ENCODE measurements around the gene FAAP20. TPM values are rescaled to one million over a fixed set of nuclear protein-coding genes. Genes with fewer than 3 reads are reported as not detected.
A peak's percentile ranks its signal among the peaks of the same experiment; 100 is the strongest.
"Not testable (repeated sequence)": the region's sequence is repeated elsewhere in the genome, so short reads cannot be mapped to it uniquely, and the experiment has no call there.

FAAP20 gene
- total RNA-seq, 2 experiments from 2014 or later = 61.3 to 66.2 TPM

GRCh38 chr1:2147869-2148268 lies 46.7 kb downstream of the FAAP20 start:
- DNase-seq; H3K4me3 Mint-ChIP-seq; H3K36me3 Mint-ChIP-seq (ENCODE audit: low read depth); CTCF ChIA-PET; POLR2A ChIA-PET; H3K9me3 Mint-ChIP-seq; H3K27ac Mint-ChIP-seq; H3K27me3 Mint-ChIP-seq: not testable (repeated sequence)
- H3K4me1 Mint-ChIP-seq = peaks cover 13% of the 10 kb centered on the region

- ChIA-PET CTCF (no interaction called here), POLR2A (no interaction called here)
- peaks cover 8% of the 10 kb centered on the region for H3K4me1 Mint-ChIP-seq
- DNase-seq = no peak
- H3K9me3 Mint-ChIP-seq = no peaks in the 10 kb centered on the region
- H3K27me3 Mint-ChIP-seq = no peaks in the 10 kb centered on the region
- no peaks in the 10 kb centered on the region for H3K36me3 Mint-ChIP-seq (ENCODE audit: low read depth)
- H3K4me3 Mint-ChIP-seq = no peak overlapping the region
- H3K27ac Mint-ChIP-seq = no peak overlapping the region
These were observed 47.6 kb downstream of the FAAP20 start for GRCh38 chr1:2146836-2147517.

GRCh38 chr1:2145946-2146835 lies 48.4 kb downstream of the FAAP20 start:
- DNase-seq = peak; percentile 60
- no peaks in the 10 kb centered on the region for H3K36me3 Mint-ChIP-seq (ENCODE audit: low read depth)
- H3K9me3 Mint-ChIP-seq = no peaks in the 10 kb centered on the region
- no peak overlapping the region for H3K4me3 Mint-ChIP-seq
- H3K27ac Mint-ChIP-seq = no peak overlapping the region
- ChIA-PET POLR2A (no interaction called here), CTCF (interaction anchor here (0.6 to 1.0 kb wide), 3 partner anchors 9 to 88 kb away, joined by 3 to 4 read pairs (median 3); partner anchors contain the start of gene FAAP20)
- H3K27me3 Mint-ChIP-seq = no peaks in the 10 kb centered on the region
- peaks cover 5% of the 10 kb centered on the region for H3K4me1 Mint-ChIP-seq

GRCh38 chr1:2144501-2145090 lies 50.0 kb downstream of the FAAP20 start:
- ChIA-PET CTCF (no interaction called here), POLR2A (no interaction called here)
- no peaks in the 10 kb centered on the region for H3K27me3 Mint-ChIP-seq
- DNase-seq = no peak
- H3K9me3 Mint-ChIP-seq = no peaks in the 10 kb centered on the region
- H3K4me3 Mint-ChIP-seq = no peak overlapping the region
- peaks cover 8% of the 10 kb centered on the region for H3K4me1 Mint-ChIP-seq
- no peaks in the 10 kb centered on the region for H3K36me3 Mint-ChIP-seq (ENCODE audit: low read depth)
- no peak overlapping the region for H3K27ac Mint-ChIP-seq

GRCh38 chr1:2143814-2144500 lies 50.6 kb downstream of the FAAP20 start:
- Mint-ChIP-seq H3K27ac (no peak overlapping the region), H3K9me3 (no peaks in the 10 kb centered on the region), H3K36me3 (ENCODE audit: low read depth) (no peaks in the 10 kb centered on the region), H3K4me3 (no peak overlapping the region), H3K27me3 (no peaks in the 10 kb centered on the region), H3K4me1 (peaks cover 9% of the 10 kb centered on the region)
- no peak for DNase-seq
- CTCF ChIA-PET = interaction anchor here (0.6 kb wide), 1 partner anchor 766 kb away, joined by 4 read pairs; no protein-coding TSS in a partner anchor
- POLR2A ChIA-PET = no interaction called here

- CTCF ChIA-PET = interaction anchor here (0.9 to 2.7 kb wide), 4 partner anchors 9 to 240 kb away, joined by 3 to 10 read pairs (median 4); no protein-coding TSS in a partner anchor
- peaks cover 9% of the 10 kb centered on the region for H3K4me1 Mint-ChIP-seq
- POLR2A ChIA-PET = no interaction called here
- no peaks in the 10 kb centered on the region for H3K36me3 Mint-ChIP-seq (ENCODE audit: low read depth)
- no peaks in the 10 kb centered on the region for H3K27me3 Mint-ChIP-seq
- H3K4me3 Mint-ChIP-seq = no peak overlapping the region
- DNase-seq = no peak
- no peak overlapping the region for H3K27ac Mint-ChIP-seq
- no peaks in the 10 kb centered on the region for H3K9me3 Mint-ChIP-seq
These were observed 53.5 kb downstream of the FAAP20 start for GRCh38 chr1:2141025-2141424.

Other genes starting within 250 kb of the FAAP20 start
- gene CFAP74, start 191.0 kb downstream of the FAAP20 start, total RNA-seq = not detected
- gene GABRD, start 175.4 kb downstream of the FAAP20 start, total RNA-seq = not detected
- gene PRKCZ, start 144.4 kb downstream of the FAAP20 start, total RNA-seq = 1 to 10 TPM; 5.1 to 5.6 TPM
- gene SKI, start 33.5 kb upstream of the FAAP20 start, total RNA-seq = 10 to 100 TPM; 60.7 to 62.0 TPM
- gene MORN1, start 196.8 kb upstream of the FAAP20 start, total RNA-seq = 1 to 10 TPM; 6.7 to 8.1 TPM
- gene RER1, start 197.1 kb upstream of the FAAP20 start, total RNA-seq = 100 to 1,000 TPM; 156 to 159 TPM
- gene PEX10, start 217.8 kb upstream of the FAAP20 start, total RNA-seq = 10 to 100 TPM in 1 of 2 experiments, 1 to 10 TPM in 1; 9.2 to 10.3 TPM